Spleen (tissue), 11 donors: ENCODE measurements around the gene ANKRD13B. TPM values are rescaled to one million over a fixed set of nuclear protein-coding genes. Genes with fewer than 3 reads are reported as not detected.

Source experiments
- DNase-seq: peaks from one replicate; pipeline ENCODE4 v3.0.0-alpha.2; 2020
- H3K27ac ChIP-seq, 8 donors: fragments of 200-600 bp; sonication (generic) in 7 of 8; 1 replicate in 4 of 8; 2 replicates in 4 of 8; pipeline versions ENCODE4 v1.5.0 to v1.8.0; 2016 to 2021; ENCODE audit warnings: inconsistent platforms in 4 of 8, mild to moderate bottlenecking in 4 of 8, moderate library complexity in 1 of 8
- H3K27me3 ChIP-seq, 7 donors: fragments of 200-600 bp; sonication (generic) in 6 of 7; replicated peaks in 1 of 7; 1 replicate in 4 of 7; 2 replicates in 3 of 7; pipeline versions ENCODE4 v1.5.0 to v1.8.0; 2016 to 2021; ENCODE audit warnings: inconsistent platforms in 3 of 7, mild to moderate bottlenecking in 1 of 7
- H3K36me3 ChIP-seq, 6 donors: fragments of 200-600 bp; sonication (generic) in 5 of 6; 1 replicate in 4 of 6; 2 replicates in 2 of 6; pipeline versions ENCODE4 v1.5.0 to v1.8.0; 2016 to 2021; ENCODE audit warnings: inconsistent platforms in 2 of 6
- H3K4me1 ChIP-seq, 6 donors: fragments of 200-600 bp; sonication (generic) in 5 of 6; 1 replicate in 3 of 6; 2 replicates in 3 of 6; pipeline versions ENCODE4 v1.5.0 to v1.8.0; 2016 to 2021; ENCODE audit warnings: inconsistent platforms in 3 of 6
- H3K4me3 ChIP-seq, 8 donors: fragments of 200-600 bp; sonication (generic) in 7 of 8; 1 replicate in 4 of 8; 2 replicates in 4 of 8; pipeline versions ENCODE4 v1.5.0 to v1.8.0; 2016 to 2021; ENCODE audit warnings: inconsistent platforms in 4 of 8, mild to moderate bottlenecking in 4 of 8, moderate library complexity in 2 of 8
- H3K9me3 ChIP-seq, 8 donors: fragments of 200-600 bp; sonication (generic) in 7 of 8; 1 replicate in 4 of 8; 2 replicates in 4 of 8; pipeline versions ENCODE4 v1.5.0 to v1.8.0; 2016 to 2021; ENCODE audit warnings: inconsistent platforms in 4 of 8
- POLR2A ChIP-seq, 3 donors: fragments of 450-650 bp; IDR thresholded peaks; one replicate each; pipeline ENCODE4 v1.5.1; 2017; ENCODE audit warnings: antibody characterized with exemption in 3 of 3, mild to moderate bottlenecking in 1 of 3
- POLR2AphosphoS5 ChIP-seq, 3 donors: sonication (generic); formaldehyde crosslinking; IDR thresholded peaks; one replicate each; pipeline ENCODE4 v1.5.1; 2017; ENCODE audit warnings: antibody characterized with exemption in 3 of 3
- WGBS, 5 donors: extraction: QIAGEN DNeasy Blood & Tissue Kit in 3 of 5; methylation state at CpG; one replicate each; pipeline versions ENCODE4 v1.1.5 to v1.1.7; 2013 to 2018; 5-methylcytosine and 5-hydroxymethylcytosine counted together
- intact Hi-C: fragments of 100-400 bp; cut with DNase I; formaldehyde crosslinking; loops from one replicate; pipeline ENCODE4 v1.15.0; 2023; ENCODE audit warnings: low total_unique reads
- polyA plus RNA-seq, 3 donors: library from polyadenylated mRNA; stranded (reverse); fragments of 200-250 nt; gene quantifications; one replicate each; pipeline ENCODE4 v1.2.1, GENCODE V29; 2013
- total RNA-seq, 7 donors: library from RNA; depleted of rRNA in 3 of 7; stranded (reverse); fragments of >200 nt in 3 of 7; fragmentation: NEBNext Ultra II Directional in 4 of 7; extraction: Animal tissue kit (Norgen Biotek cat#: 25700) in 4 of 7; gene quantifications; one replicate each; pipeline versions ENCODE4 v1.1.0 to v1.2.1, GENCODE V29; 2016 to 2021
- TF ChIP-seq, protein P1 (sequence below), 11 experiments: fragments of 200-600 bp in 7 of 11; fragments of 450-650 bp in 4 of 11; sonication (generic) in 4 of 11; IDR thresholded peaks in 8 of 11; conservative IDR thresholded peaks in 3 of 11; 1 replicate in 7 of 11; 2 replicates in 4 of 11; pipeline versions ENCODE4 v1.4.0 to v1.8.0; 2016 to 2021; ENCODE audit warnings: antibody characterized with exemption in 11 of 11, inconsistent platforms in 4 of 11, mild to moderate bottlenecking in 1 of 11
- donor health status: healthy with polysubstance abuse.
- donor health status: DM: no; HTN: no; CAD: no; lungs with moderate emphysema.
- donor health status: DM: no; HTN: no; CAD: no.
- donor health status: Bipolar disorder and iron deficiency.
- donor health status: healthy.
- donor health status: DM: no; HTN: no; CAD: no.
- donor health status: DM: yes; HTN: yes; CAD: no.

Gene ANKRD13B
- total and polyA plus RNA-seq, 10 donors = 0.85 to 5.5 (median 2.5) TPM

DNA sequence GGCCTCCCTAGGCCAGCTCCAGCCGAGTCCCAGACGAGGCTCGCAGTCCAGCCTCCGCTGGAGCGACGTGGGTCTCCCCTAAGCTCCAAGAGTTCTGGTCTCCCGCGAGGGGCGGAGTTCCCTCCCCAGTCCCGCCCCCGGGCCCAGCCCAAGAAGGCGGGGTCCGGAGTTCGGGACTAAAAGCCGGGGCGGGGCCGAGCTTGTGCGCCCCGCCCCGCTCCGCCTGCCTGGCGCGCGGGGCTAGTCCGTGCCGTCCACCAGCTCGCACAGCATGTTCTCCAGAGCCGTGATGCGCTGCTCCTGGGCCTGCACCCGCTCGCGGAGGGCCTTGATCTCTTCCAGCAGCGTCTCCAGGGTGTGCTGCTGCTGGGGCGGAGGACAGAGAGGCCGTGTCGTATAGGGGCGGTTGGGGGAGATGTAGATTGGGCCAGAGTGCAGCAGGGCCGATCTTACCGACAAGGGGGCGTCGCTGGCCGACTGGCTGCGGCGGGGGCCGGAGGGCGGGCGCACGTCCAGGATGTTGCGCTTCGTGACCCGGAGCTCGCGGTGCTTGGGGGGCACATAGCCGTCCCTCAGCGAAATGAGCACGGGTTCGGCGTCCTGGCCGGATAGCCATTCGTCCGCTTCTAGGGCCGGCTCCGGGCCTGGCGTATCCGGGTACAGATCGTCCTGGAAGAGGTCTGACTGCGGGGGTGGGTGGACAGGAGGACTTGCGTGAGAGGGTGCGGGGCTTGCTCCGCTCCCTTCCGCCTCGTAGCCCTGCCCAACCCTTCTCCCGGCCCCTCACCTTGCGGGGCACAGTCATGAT is 22.8 kb downstream of the ANKRD13B start:
- peaks cover 0 to 67% (median 10%) of the 10 kb centered on the region in 7 donors for H3K27me3 ChIP-seq

DNA sequence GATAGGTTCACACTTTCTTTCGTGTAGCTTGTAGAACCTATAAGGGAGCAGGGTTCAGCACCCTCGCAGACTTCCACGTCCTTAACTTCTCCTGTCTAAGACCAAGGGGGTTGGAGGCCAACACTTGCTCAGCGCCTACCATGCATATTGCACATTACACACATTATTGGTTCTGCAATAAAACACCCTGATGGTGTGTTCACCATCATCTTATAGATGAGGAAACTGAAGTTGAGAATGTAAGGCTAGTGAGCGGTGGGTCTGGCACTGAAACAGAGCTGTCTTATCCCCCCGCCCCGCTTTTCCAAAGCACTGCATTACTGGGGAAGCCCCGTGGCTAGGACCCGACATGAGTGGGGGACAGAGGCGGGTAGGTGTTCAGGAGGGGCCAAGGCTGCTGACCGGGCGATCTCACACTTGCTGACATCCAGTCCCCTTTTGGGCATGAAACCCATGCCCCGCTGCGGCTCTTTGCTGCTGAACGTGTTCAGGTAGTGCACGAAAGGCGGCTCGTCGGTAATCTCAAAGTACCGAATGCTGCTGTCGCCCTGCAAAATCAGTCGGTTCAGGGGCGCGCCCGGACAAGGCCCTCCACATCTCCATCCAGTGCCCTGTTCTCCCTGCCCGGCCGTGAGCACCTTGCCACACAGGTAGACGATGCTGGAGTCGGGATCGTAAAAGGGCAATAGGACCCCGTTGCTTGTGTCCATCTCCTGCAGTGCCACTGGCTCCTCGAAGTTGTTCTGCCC is 23.5 kb downstream of the ANKRD13B start:
- DNase-seq = no peak
- intact Hi-C loops = no loop called here
- 18 to 32% (median 22%) methylated on average over 17 to 32 of the region's 32 CpGs for WGBS, 5 donors
- H3K36me3 ChIP-seq = no peaks in the 10 kb centered on the region
- no peaks in the 10 kb centered on the region for H3K9me3 ChIP-seq
- H3K4me1 ChIP-seq = peaks cover 43 to 73% (median 63%) of the 10 kb centered on the region in 6 donors
- H3K4me3 ChIP-seq = peak overlapping the region in 7 of 8 donors; percentile 31 to 71 (median 44)
- TF ChIP-seq POLR2A (IDR thresholded peaks at IDR 0.05) (no peak), POLR2AphosphoS5 (IDR thresholded peaks at IDR 0.05) (no peak)
- TF ChIP-seq, protein P1, sequence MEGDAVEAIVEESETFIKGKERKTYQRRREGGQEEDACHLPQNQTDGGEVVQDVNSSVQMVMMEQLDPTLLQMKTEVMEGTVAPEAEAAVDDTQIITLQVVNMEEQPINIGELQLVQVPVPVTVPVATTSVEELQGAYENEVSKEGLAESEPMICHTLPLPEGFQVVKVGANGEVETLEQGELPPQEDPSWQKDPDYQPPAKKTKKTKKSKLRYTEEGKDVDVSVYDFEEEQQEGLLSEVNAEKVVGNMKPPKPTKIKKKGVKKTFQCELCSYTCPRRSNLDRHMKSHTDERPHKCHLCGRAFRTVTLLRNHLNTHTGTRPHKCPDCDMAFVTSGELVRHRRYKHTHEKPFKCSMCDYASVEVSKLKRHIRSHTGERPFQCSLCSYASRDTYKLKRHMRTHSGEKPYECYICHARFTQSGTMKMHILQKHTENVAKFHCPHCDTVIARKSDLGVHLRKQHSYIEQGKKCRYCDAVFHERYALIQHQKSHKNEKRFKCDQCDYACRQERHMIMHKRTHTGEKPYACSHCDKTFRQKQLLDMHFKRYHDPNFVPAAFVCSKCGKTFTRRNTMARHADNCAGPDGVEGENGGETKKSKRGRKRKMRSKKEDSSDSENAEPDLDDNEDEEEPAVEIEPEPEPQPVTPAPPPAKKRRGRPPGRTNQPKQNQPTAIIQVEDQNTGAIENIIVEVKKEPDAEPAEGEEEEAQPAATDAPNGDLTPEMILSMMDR (IDR thresholded peaks at IDR 0.05 in 8 of 11, conservative IDR thresholded peaks at IDR 0.05 in 3 of 11) = no peak
- H3K27me3 ChIP-seq = peaks cover 0 to 67% (median 10%) of the 10 kb centered on the region in 7 donors
- peak overlapping the region in 2 of 8 donors; percentile 70 to 82 for H3K27ac ChIP-seq

More for the DNA sequence above, 22.8 kb downstream of the ANKRD13B start:
- no peaks in the 10 kb centered on the region for H3K9me3 ChIP-seq
- H3K27ac ChIP-seq = peak overlapping the region in 5 of 8 donors; percentile 47 to 82 (median 61)
- 1 to 2% (median 2%) methylated on average over 18 to 74 of the region's 74 CpGs for WGBS, 5 donors
- TF ChIP-seq POLR2A (IDR thresholded peaks at IDR 0.05) (no peak), POLR2AphosphoS5 (IDR thresholded peaks at IDR 0.05) (peak; percentile 72 to 84 (median 83))
- TF ChIP-seq, protein P1 (IDR thresholded peaks at IDR 0.05 in 8 of 11, conservative IDR thresholded peaks at IDR 0.05 in 3 of 11) = peak in 1 of 11 experiments; percentile 31
- intact Hi-C loops = loop anchor here (2.0 kb wide), 1 partner anchor 25 kb away; no protein-coding TSS in a partner anchor
- H3K4me3 ChIP-seq = peak overlapping the region; percentile 31 to 71 (median 42)
- no peaks in the 10 kb centered on the region for H3K36me3 ChIP-seq
- H3K4me1 ChIP-seq = peaks cover 43 to 69% (median 62%) of the 10 kb centered on the region in 6 donors
- peak; percentile 97 for DNase-seq

GRCh38 chr17:29617125-29617480 is 24.2 kb downstream of the ANKRD13B start:
- Histone ChIP-seq H3K9me3 (no peaks in the 10 kb centered on the region), H3K36me3 (no peaks in the 10 kb centered on the region), H3K4me3 (peak overlapping the region; percentile 20 to 71 (median 42)), H3K27ac (peak overlapping the region in 6 of 8 donors; percentile 19 to 79 (median 65)), H3K27me3 (peaks cover 0 to 71% (median 10%) of the 10 kb centered on the region in 7 donors), H3K4me1 (peaks cover 47 to 79% (median 68%) of the 10 kb centered on the region in 6 donors)
- TF ChIP-seq, protein P1 (IDR thresholded peaks at IDR 0.05 in 8 of 11, conservative IDR thresholded peaks at IDR 0.05 in 3 of 11) = peak; percentile 63 to 90 (median 83)
- peak; percentile 87 to 88 (median 87) for TF ChIP-seq POLR2AphosphoS5 (IDR thresholded peaks at IDR 0.05)
- TF ChIP-seq POLR2A (IDR thresholded peaks at IDR 0.05) = no peak
- intact Hi-C loops = no loop called here
- WGBS, 5 donors = 0 to 2% (median 1%) methylated on average over 5 to 16 of the region's 16 CpGs
- peak; percentile 97 for DNase-seq
